ENCODE data around the gene EXD2. TPM values are rescaled to one million over a fixed set of nuclear protein-coding genes. Genes with fewer than 3 reads are reported as not detected.

Gene EXD2
- polyA plus RNA-seq, 2 of the 4 experiments (the other 2 are of a cell fraction) = 13.9 to 22.1 TPM

DNA sequence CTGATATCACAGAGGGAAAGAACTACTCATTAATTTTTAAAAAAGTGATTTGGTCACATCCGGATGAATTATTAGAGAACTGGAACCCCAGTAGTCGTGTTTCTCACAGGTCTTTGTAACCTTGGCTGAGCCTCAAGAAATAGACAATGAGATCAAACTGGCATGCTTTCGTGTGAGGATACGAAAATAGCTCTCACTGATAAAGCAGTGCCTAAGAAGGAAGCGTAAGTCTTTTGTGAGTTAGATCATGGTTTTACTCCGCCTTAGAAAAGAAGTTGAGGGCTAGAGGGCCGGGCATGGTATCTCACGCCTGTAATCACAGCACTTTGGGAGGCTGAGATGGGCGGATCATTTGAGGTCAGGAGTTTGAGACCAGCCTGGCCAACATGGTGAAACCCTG, 34.9 kb downstream of the EXD2 start (continued):
- TF ChIP-seq, protein P1, sequence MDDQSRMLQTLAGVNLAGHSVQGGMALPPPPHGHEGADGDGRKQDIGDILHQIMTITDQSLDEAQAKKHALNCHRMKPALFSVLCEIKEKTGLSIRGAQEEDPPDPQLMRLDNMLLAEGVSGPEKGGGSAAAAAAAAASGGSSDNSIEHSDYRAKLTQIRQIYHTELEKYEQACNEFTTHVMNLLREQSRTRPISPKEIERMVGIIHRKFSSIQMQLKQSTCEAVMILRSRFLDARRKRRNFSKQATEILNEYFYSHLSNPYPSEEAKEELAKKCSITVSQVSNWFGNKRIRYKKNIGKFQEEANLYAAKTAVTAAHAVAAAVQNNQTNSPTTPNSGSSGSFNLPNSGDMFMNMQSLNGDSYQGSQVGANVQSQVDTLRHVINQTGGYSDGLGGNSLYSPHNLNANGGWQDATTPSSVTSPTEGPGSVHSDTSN (IDR thresholded peaks at IDR 0.05) = no peak
- TF ChIP-seq CHD4 (IDR thresholded peaks at IDR 0.05; ENCODE audit: borderline replicate concordance) (no peak), PHF8 (IDR thresholded peaks at IDR 0.05; ENCODE audit: borderline replicate concordance, low read depth) (no peak)
- TF ChIP-seq, protein P2, sequence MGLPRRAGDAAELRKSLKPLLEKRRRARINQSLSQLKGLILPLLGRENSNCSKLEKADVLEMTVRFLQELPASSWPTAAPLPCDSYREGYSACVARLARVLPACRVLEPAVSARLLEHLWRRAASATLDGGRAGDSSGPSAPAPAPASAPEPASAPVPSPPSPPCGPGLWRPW (IDR thresholded peaks at IDR 0.05) = no peak

DNA sequence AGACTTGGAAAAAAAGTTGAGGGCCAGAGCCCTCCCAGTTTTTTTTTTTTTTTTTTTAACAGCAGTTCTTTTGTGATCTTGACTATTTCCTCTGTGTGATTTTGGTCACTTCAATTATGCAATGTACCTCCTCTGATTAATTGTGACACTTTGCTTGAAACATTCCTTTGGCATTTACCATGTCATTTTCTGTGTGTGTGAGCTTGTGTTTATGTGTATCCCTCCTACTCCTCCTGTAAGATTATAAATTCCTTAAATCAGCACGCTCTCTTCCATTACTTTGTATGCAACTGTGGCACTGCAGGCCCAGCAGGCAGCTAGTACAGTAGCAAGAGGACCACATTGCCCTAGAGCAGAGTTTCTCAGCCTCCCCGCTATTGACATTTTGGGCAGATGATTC, 35.4 kb downstream of the EXD2 start:
- H3K9me3 ChIP-seq = no peaks in the 10 kb centered on the region
- ChIA-PET POLR2A (interaction anchor here (0.7 kb wide), 2 partner anchors 75 to 198 kb away, joined by 3 to 4 read pairs; no protein-coding TSS in a partner anchor), CTCF (interaction anchor here (0.6 to 3.5 kb wide), 8 partner anchors 15 to 316 kb away, joined by 3 to 12 read pairs (median 4); no protein-coding TSS in a partner anchor)
- WGBS (ENCODE audit: missing lambda C conversion rate) = 95% methylated on average over 2 of the region's 2 CpGs
- no peak overlapping the region for H3K4me3 ChIP-seq
- DNase-seq (ENCODE audit: low read depth in 1 of 2, low spot score in 1 of 2) (no peak), ATAC-seq (no peak), FAIRE-seq (no peak)
- no peaks in the 10 kb centered on the region for H3K4me1 ChIP-seq
- no peak overlapping the region for H3K27ac ChIP-seq
- no peak for TF ChIP-seq CHD4 (IDR thresholded peaks at IDR 0.05; ENCODE audit: borderline replicate concordance)
- TF ChIP-seq, protein P3, sequence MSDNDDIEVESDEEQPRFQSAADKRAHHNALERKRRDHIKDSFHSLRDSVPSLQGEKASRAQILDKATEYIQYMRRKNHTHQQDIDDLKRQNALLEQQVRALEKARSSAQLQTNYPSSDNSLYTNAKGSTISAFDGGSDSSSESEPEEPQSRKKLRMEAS (IDR thresholded peaks at IDR 0.05) = no peak
- no peak for TF ChIP-seq CHD2 (IDR thresholded peaks at IDR 0.05; ENCODE audit: low read length, partially characterized antibody)
- TF ChIP-seq FOSL2 (IDR thresholded peaks at IDR 0.05) = no peak
- no peak for TF ChIP-seq FOSL2 (CRISPR knock-in tag; IDR thresholded peaks at IDR 0.05)
- TF ChIP-seq JUN (IDR thresholded peaks at IDR 0.05) = no peak
- TF ChIP-seq, protein P1 (IDR thresholded peaks at IDR 0.05) = no peak
- TF ChIP-seq JUNB (IDR thresholded peaks at IDR 0.05) = no peak
- TF ChIP-seq EP300 (IDR thresholded peaks at IDR 0.05) = no peak
- TF ChIP-seq FOSB (CRISPR knock-in tag; IDR thresholded peaks at IDR 0.05) = no peak
- TF ChIP-seq, protein P4, sequence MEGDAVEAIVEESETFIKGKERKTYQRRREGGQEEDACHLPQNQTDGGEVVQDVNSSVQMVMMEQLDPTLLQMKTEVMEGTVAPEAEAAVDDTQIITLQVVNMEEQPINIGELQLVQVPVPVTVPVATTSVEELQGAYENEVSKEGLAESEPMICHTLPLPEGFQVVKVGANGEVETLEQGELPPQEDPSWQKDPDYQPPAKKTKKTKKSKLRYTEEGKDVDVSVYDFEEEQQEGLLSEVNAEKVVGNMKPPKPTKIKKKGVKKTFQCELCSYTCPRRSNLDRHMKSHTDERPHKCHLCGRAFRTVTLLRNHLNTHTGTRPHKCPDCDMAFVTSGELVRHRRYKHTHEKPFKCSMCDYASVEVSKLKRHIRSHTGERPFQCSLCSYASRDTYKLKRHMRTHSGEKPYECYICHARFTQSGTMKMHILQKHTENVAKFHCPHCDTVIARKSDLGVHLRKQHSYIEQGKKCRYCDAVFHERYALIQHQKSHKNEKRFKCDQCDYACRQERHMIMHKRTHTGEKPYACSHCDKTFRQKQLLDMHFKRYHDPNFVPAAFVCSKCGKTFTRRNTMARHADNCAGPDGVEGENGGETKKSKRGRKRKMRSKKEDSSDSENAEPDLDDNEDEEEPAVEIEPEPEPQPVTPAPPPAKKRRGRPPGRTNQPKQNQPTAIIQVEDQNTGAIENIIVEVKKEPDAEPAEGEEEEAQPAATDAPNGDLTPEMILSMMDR (IDR thresholded peaks at IDR 0.05) = no peak
- TF ChIP-seq RNF2 (IDR thresholded peaks at IDR 0.05; ENCODE audit: borderline replicate concordance, low read depth) = no peak
- TF ChIP-seq MAZ (IDR thresholded peaks at IDR 0.05; ENCODE audit: borderline replicate concordance, low read depth, low read length) = no peak
- TF ChIP-seq MYC (IDR thresholded peaks at IDR 0.05; ENCODE audit: borderline replicate concordance, low read length) = no peak
- TF ChIP-seq, protein P5, sequence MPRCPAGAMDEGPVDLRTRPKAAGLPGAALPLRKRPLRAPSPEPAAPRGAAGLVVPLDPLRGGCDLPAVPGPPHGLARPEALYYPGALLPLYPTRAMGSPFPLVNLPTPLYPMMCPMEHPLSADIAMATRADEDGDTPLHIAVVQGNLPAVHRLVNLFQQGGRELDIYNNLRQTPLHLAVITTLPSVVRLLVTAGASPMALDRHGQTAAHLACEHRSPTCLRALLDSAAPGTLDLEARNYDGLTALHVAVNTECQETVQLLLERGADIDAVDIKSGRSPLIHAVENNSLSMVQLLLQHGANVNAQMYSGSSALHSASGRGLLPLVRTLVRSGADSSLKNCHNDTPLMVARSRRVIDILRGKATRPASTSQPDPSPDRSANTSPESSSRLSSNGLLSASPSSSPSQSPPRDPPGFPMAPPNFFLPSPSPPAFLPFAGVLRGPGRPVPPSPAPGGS (IDR thresholded peaks at IDR 0.05) = no peak
- no peak overlapping the region for H3K4me2 ChIP-seq

DNA sequence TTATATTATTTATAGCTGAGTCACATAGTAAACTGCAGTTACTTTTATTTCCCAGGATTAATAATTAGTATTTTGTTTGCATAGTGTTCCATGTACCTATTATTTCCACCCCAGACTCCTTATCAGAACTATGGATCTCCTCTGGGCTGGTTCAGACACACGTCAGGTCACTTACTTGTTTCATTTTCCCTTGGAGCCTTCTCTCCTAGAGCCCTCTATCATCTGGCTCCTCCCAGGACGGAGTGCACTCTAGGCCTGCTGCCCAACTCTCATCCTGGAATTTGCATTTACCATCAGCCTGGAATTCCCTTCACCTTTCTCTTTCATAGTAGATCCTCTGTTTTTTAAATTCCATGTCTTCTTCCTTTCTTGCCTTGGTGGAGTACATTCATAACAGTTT, 40.2 kb downstream of the EXD2 start:
- no peak for ATAC-seq
- Histone ChIP-seq H3K27ac (no peak overlapping the region), H3K4me2 (no peak overlapping the region), H3K9me3 (no peaks in the 10 kb centered on the region), H3K4me1 (no peaks in the 10 kb centered on the region), H3K4me3 (no peak overlapping the region)
- WGBS (ENCODE audit: missing lambda C conversion rate) = 71% methylated on average over 2 of the region's 2 CpGs
- CTCF ChIA-PET = interaction anchor here (1.5 kb wide), 1 partner anchor 30 kb away, joined by 4 read pairs; no protein-coding TSS in a partner anchor
- POLR2A ChIA-PET = no interaction called here
- FAIRE-seq = no peak
- DNase-seq (ENCODE audit: low read depth in 1 of 2, low spot score in 1 of 2) = no peak
- TF ChIP-seq, protein P1 (IDR thresholded peaks at IDR 0.05) = no peak
- no peak for TF ChIP-seq HDAC2 (IDR thresholded peaks at IDR 0.05)
- no peak for TF ChIP-seq MYC (IDR thresholded peaks at IDR 0.05; ENCODE audit: borderline replicate concordance, low read length)
- no peak for TF ChIP-seq ESRRA (IDR thresholded peaks at IDR 0.05; ENCODE audit: borderline replicate concordance, low read length)
- TF ChIP-seq ZFP36 (IDR thresholded peaks at IDR 0.05; ENCODE audit: borderline replicate concordance, partially characterized antibody) = no peak
- no peak for TF ChIP-seq BHLHE40 (IDR thresholded peaks at IDR 0.05; ENCODE audit: low read depth, low read length)
- TF ChIP-seq HEYL (CRISPR knock-in tag; IDR thresholded peaks at IDR 0.05) = no peak
- no peak for TF ChIP-seq MAZ (IDR thresholded peaks at IDR 0.05; ENCODE audit: borderline replicate concordance, low read depth, low read length)
- TF ChIP-seq RARB (CRISPR knock-in tag; IDR thresholded peaks at IDR 0.05) = no peak
- TF ChIP-seq, protein P5 (IDR thresholded peaks at IDR 0.05) = no peak
- TF ChIP-seq HOXB13 (CRISPR knock-in tag; IDR thresholded peaks at IDR 0.05; ENCODE audit: low read depth) = no peak
- no peak for TF ChIP-seq HOXA7 (CRISPR knock-in tag; IDR thresholded peaks at IDR 0.05)
- TF ChIP-seq, protein P6, sequence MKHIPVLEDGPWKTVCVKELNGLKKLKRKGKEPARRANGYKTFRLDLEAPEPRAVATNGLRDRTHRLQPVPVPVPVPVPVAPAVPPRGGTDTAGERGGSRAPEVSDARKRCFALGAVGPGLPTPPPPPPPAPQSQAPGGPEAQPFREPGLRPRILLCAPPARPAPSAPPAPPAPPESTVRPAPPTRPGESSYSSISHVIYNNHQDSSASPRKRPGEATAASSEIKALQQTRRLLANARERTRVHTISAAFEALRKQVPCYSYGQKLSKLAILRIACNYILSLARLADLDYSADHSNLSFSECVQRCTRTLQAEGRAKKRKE (CRISPR knock-in tag; IDR thresholded peaks at IDR 0.05; ENCODE audit: low read depth) = no peak
